H1 (cell line): ENCODE measurements around the gene NPTN. TPM values are rescaled to one million over a fixed set of nuclear protein-coding genes. Genes with fewer than 3 reads are reported as not detected.

Source experiments
- CTCF ChIA-PET: fragments of 300-600 bp; sonication (Branson Sonifier 250); formaldehyde crosslinking; loops from one replicate; lab custom pipeline; 2021; ENCODE audit not compliant: partially characterized antibody; lab: Charles Lee
- POLR2A ChIA-PET: fragments of 300-600 bp; sonication (Branson Sonifier 250); formaldehyde crosslinking; loops from one replicate; lab custom pipeline; 2021; ENCODE audit warnings: inconsistent platforms; ENCODE audit not compliant: partially characterized antibody; lab: Charles Lee
- DNase-seq, 2 experiments: peaks; one replicate each; pipeline versions ENCODE4 v3.0.0 to v3.0.0-alpha.2; 2010 to 2022; ENCODE audit warnings: low spot score in 2 of 2, low read depth in 1 of 2, mixed read lengths in 1 of 2
- FAIRE-seq: peaks from 2 replicates; lab custom pipeline; 2011; peaks lifted over from hg19 to GRCh38; lab: Jason Lieb, UNC
- H2AFZ ChIP-seq: 2 replicates; pipeline ENCODE4 v1.8.1; 2012; ENCODE audit warnings: low read length, inconsistent platforms
- H2AK5ac ChIP-seq: 2 replicates; pipeline ENCODE4 v1.6.1; 2013; ENCODE audit warnings: low read depth, low read length
- H2BK120ac ChIP-seq: replicated peaks from 2 replicates; pipeline ENCODE3; 2013; ENCODE audit warnings: low read depth, low read length, inconsistent platforms
- H2BK12ac ChIP-seq: 2 replicates; pipeline ENCODE4 v1.6.1; 2013; ENCODE audit warnings: low read depth, low read length
- H2BK15ac ChIP-seq: 2 replicates; pipeline ENCODE4 v1.6.1; 2013; ENCODE audit warnings: low read length
- H2BK20ac ChIP-seq: 2 replicates; pipeline ENCODE4 v1.6.1; 2013; ENCODE audit warnings: low read length
- H2BK5ac ChIP-seq: 2 replicates; pipeline ENCODE4 v1.6.1; 2013; ENCODE audit warnings: low read depth, low read length
- H3K14ac ChIP-seq: 2 replicates; pipeline ENCODE4 v1.6.1; 2013; ENCODE audit warnings: inconsistent platforms; ENCODE audit not compliant: insufficient read length
- H3K18ac ChIP-seq: 2 replicates; pipeline ENCODE4 v1.6.1; 2013; ENCODE audit warnings: low read length; ENCODE audit errors: extremely low read depth
- H3K23ac ChIP-seq: 2 replicates; pipeline ENCODE4 v1.6.1; 2013; ENCODE audit warnings: inconsistent platforms; ENCODE audit not compliant: insufficient read length
- H3K23me2 ChIP-seq: 2 replicates; pipeline ENCODE4 v1.6.1; 2013; ENCODE audit warnings: low read depth, low read length
- H3K27ac ChIP-seq: 2 replicates; pipeline ENCODE4 v1.6.1; 2011; ENCODE audit warnings: low read depth, low read length, inconsistent platforms
- H3K27me3 ChIP-seq, 4 experiments: replicated peaks in 1 of 4; 1 replicate in 1 of 4; 2 replicates in 3 of 4; pipeline versions ENCODE4 v1.6.1 to v1.8.1; 2011 to 2013; ENCODE audit warnings: low read length in 3 of 4, mild to moderate bottlenecking in 3 of 4, inconsistent platforms in 2 of 4, mixed read lengths in 2 of 4, moderate library complexity in 1 of 4; ENCODE audit not compliant: control insufficient read depth in 3 of 4, insufficient read depth in 3 of 4; ENCODE audit errors: extremely low read depth in 1 of 4
- H3K36me3 ChIP-seq, 4 experiments: 2 replicates each; pipeline versions ENCODE4 v1.6.1 to v1.8.1; 2011 to 2013; ENCODE audit warnings: mild to moderate bottlenecking in 4 of 4, low read length in 3 of 4, moderate library complexity in 2 of 4, control low read depth in 1 of 4, inconsistent platforms in 1 of 4; ENCODE audit not compliant: insufficient read depth in 4 of 4, control insufficient read depth in 2 of 4
- H3K4ac ChIP-seq: replicated peaks from 2 replicates; pipeline ENCODE3; 2013; ENCODE audit warnings: low read length, low read depth, mixed read lengths, inconsistent platforms; ENCODE audit not compliant: insufficient read length
- H3K4me1 ChIP-seq, 4 experiments: replicated peaks in 1 of 4; 1 replicate in 1 of 4; 2 replicates in 3 of 4; pipeline versions ENCODE4 v1.6.1 to v1.8.1; 2011 to 2013; ENCODE audit warnings: low read length in 3 of 4, inconsistent platforms in 2 of 4, mixed read lengths in 1 of 4; ENCODE audit not compliant: insufficient read depth in 4 of 4, control insufficient read depth in 3 of 4
- H3K4me2 ChIP-seq, 2 experiments: 2 replicates each; pipeline versions ENCODE4 v1.6.1 to v1.8.1; 2011 to 2013; ENCODE audit warnings: low read depth in 2 of 2, low read length in 2 of 2, control low read depth in 1 of 2, inconsistent platforms in 1 of 2, mild to moderate bottlenecking in 1 of 2; ENCODE audit not compliant: insufficient read depth in 1 of 2
- H3K4me3 ChIP-seq, 4 experiments: fragments of 200-600, 300-600 bp in 1 of 4; sonication (generic), shearing (Covaris generic), sonication (Bioruptor Twin) in 1 of 4; 2 replicates each; pipeline versions ENCODE4 v1.5.1 to v1.8.1; 2011 to 2016; ENCODE audit warnings: low read length in 4 of 4, low read depth in 3 of 4, control low read depth in 2 of 4, inconsistent platforms in 2 of 4, mild to moderate bottlenecking in 2 of 4, mixed read lengths in 1 of 4, moderate library complexity in 1 of 4; ENCODE audit not compliant: insufficient read depth in 2 of 4; ENCODE audit errors: extremely low read depth in 1 of 4
- H3K56ac ChIP-seq: replicated peaks from 2 replicates; pipeline ENCODE3; 2013; ENCODE audit warnings: low read depth, mild to moderate bottlenecking, mixed read lengths, low read length, inconsistent platforms; ENCODE audit not compliant: insufficient read length
- H3K79me1 ChIP-seq: 2 replicates; pipeline ENCODE4 v1.6.1; 2013; ENCODE audit warnings: low read depth, low read length, control low read depth
- H3K79me2 ChIP-seq, 2 experiments: 2 replicates each; pipeline versions ENCODE4 v1.6.1 to v1.8.1; 2012 to 2013; ENCODE audit warnings: low read length in 2 of 2, mild to moderate bottlenecking in 2 of 2, inconsistent platforms in 1 of 2; ENCODE audit not compliant: insufficient read depth in 2 of 2, control insufficient read depth in 1 of 2
- H3K9ac ChIP-seq, 4 experiments: replicated peaks in 1 of 4; 1 replicate in 1 of 4; 2 replicates in 3 of 4; pipeline versions ENCODE4 v1.6.1 to v1.8.1; 2011 to 2013; ENCODE audit warnings: low read depth in 3 of 4, low read length in 3 of 4, control low read depth in 2 of 4, mild to moderate bottlenecking in 2 of 4, moderate library complexity in 2 of 4, inconsistent platforms in 1 of 4; ENCODE audit errors: extremely low read depth in 1 of 4
- H3K9me3 ChIP-seq, 2 experiments: 2 replicates each; pipeline versions ENCODE4 v1.6.1 to v1.8.1; 2012 to 2013; ENCODE audit warnings: mild to moderate bottlenecking in 2 of 2, moderate library complexity in 2 of 2, control low read depth in 1 of 2, inconsistent platforms in 1 of 2, low read depth in 1 of 2, low read length in 1 of 2, mixed read lengths in 1 of 2; ENCODE audit not compliant: insufficient read depth in 2 of 2
- H4K20me1 ChIP-seq, 2 experiments: replicated peaks in 1 of 2; 2 replicates each; pipeline versions ENCODE3 to v1.8.1; 2011 to 2013; ENCODE audit warnings: inconsistent platforms in 2 of 2, low read length in 2 of 2, mild to moderate bottlenecking in 1 of 2; ENCODE audit not compliant: insufficient read depth in 2 of 2, control insufficient read depth in 1 of 2
- H4K5ac ChIP-seq: 2 replicates; pipeline ENCODE4 v1.6.1; 2013; ENCODE audit warnings: low read length, low read depth, mixed read lengths, inconsistent platforms; ENCODE audit not compliant: insufficient read length
- H4K8ac ChIP-seq: 2 replicates; pipeline ENCODE4 v1.8.0; 2013; ENCODE audit warnings: mild to moderate bottlenecking, moderate library complexity, low read length, inconsistent platforms; ENCODE audit not compliant: insufficient read depth; ENCODE audit errors: extremely low read depth
- H4K91ac ChIP-seq: replicated peaks from 2 replicates; pipeline ENCODE3; 2013; ENCODE audit warnings: low read length, mixed read lengths, inconsistent platforms; ENCODE audit not compliant: insufficient read length
- FOSL1 ChIP-seq: IDR thresholded peaks from 2 replicates; pipeline ENCODE4 v1.6.1; 2011; ENCODE audit warnings: mild to moderate bottlenecking, low read depth, low read length, moderate library complexity; ENCODE audit not compliant: insufficient read depth
- NANOG ChIP-seq: IDR thresholded peaks from 2 replicates; pipeline ENCODE4 v1.6.1; 2011; ENCODE audit warnings: low read length, low read depth, mild to moderate bottlenecking, inconsistent platforms; ENCODE audit not compliant: insufficient read depth, poor library complexity, severe bottlenecking
- SRF ChIP-seq: IDR thresholded peaks from 2 replicates; pipeline ENCODE4 v1.6.1; 2011; ENCODE audit warnings: mild to moderate bottlenecking, low read depth, low read length, moderate library complexity
- WGBS, 2 experiments: shearing (Covaris generic) in 1 of 2; methylation state at CpG; one replicate each; pipeline versions ENCODE4 v1.1.6 to v1.1.7; 2013 to 2015; ENCODE audit warnings: low lambda C conversion rate in 2 of 2, mixed read lengths in 2 of 2, inconsistent platforms in 1 of 2, low coverage in 1 of 2, missing lambda C conversion rate in 1 of 2; ENCODE audit not compliant: insufficient replicate concordance in 2 of 2, insufficient coverage in 1 of 2, insufficient read length in 1 of 2; ENCODE audit errors: extremely low coverage in 1 of 2, missing lambda C conversion rate in 1 of 2; 5-methylcytosine and 5-hydroxymethylcytosine counted together
- polyA plus RNA-seq, 7 experiments: library from polyadenylated mRNA; depleted of rRNA in 3 of 7; stranded (reverse) in 5 of 7; unstranded in 2 of 7; fragments of >200 nt in 5 of 7; fragments of 200-250 nt in 2 of 7; gene quantifications; 1 replicate in 5 of 7; 2 replicates in 1 of 7; 4 replicates in 1 of 7; pipeline versions ENCODE4 v1.2.1 to v1.2.3, GENCODE V29; 2011 to 2013; ENCODE audit warnings: missing spikeins in 2 of 7, mixed read lengths in 2 of 7
- total RNA-seq: library from RNA; stranded (reverse); fragmentation: NEBNext Ultra II Directional; extraction: Animal tissue kit (Norgen Biotek cat#: 25700); gene quantifications from 2 replicates; pipeline ENCODE4 v1.2.1, GENCODE V29; 2021

Gene NPTN
- total and polyA plus RNA-seq, 2 of the 8 experiments (the other 6 are each of a cell fraction or from before 2014, with no cell fraction given) = 67.0 to 113 TPM

DNA sequence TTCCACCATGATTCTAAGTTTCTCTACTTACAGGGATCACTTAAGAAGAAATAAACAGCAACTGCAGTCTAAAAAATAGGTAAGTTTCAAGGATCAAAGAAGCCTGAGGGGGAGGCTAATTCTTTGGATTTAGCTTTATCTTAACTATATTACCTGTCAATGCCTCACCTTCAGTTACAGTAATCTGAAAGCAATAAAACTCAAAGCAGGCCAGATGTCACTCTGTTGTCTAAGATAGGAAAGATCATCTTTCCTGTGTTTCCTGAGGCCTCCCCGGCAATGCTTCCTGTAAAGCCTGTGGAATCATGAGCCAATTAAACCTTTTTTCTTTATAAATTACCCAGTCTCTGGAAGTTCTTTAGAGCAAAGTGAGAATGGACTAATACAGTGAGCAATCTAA is 60.2 kb downstream of the NPTN start:
- Histone ChIP-seq H3K4ac (no peak overlapping the region), H4K5ac (no peak overlapping the region), H2AFZ (no peak overlapping the region), H3K4me3 (no peak overlapping the region), H3K79me1 (no peaks in the 10 kb centered on the region; the same call in 1 of the 2 replicates), H3K79me2 (no peaks in the 10 kb centered on the region), H3K4me1 (no peaks in the 10 kb centered on the region), H3K23me2 (no peaks in the 10 kb centered on the region), H2AK5ac (no peak overlapping the region), H3K4me2 (no peak overlapping the region), H3K36me3 (peaks cover 22 to 60% (median 46%) of the 10 kb centered on the region in 4 experiments), H2BK15ac (no peak overlapping the region), H3K14ac (no peak overlapping the region), H3K9me3 (no peaks in the 10 kb centered on the region), H4K20me1 (no peaks in the 10 kb centered on the region), H4K91ac (no peak overlapping the region), H2BK12ac (no peak overlapping the region), H3K18ac (no peak overlapping the region), H2BK20ac (no peak overlapping the region), H3K56ac (no peak overlapping the region), H3K9ac (no peak overlapping the region), H3K23ac (no peak overlapping the region), H2BK5ac (no peak overlapping the region), H3K27ac (no peak overlapping the region), H3K27me3 (no peaks in the 10 kb centered on the region), H2BK120ac (no peak overlapping the region), H4K8ac (no peak overlapping the region)
- FAIRE-seq = no peak
- no peak for DNase-seq
- ChIA-PET POLR2A (interaction anchor here (1.1 kb wide), 1 partner anchor 12 kb away, joined by 4 read pairs; no protein-coding TSS in a partner anchor), CTCF (interaction anchor here (1.0 to 1.5 kb wide), 4 partner anchors 10 to 130 kb away, joined by 3 to 5 read pairs (median 4); no protein-coding TSS in a partner anchor)
- 100% methylated on average over 1 of the region's 1 CpG; no CpG with 5 or more reads in 1 of the 2 experiments for WGBS, 2 experiments
- TF ChIP-seq NANOG (no peak), SRF (no peak), FOSL1 (no peak)
